SK-N-DZ (cell line): ENCODE data around the gene HGFAC.

Experiments used
- DNase-seq: peaks from one replicate; pipeline ENCODE4 v3.0.0-alpha.2; 2015; ENCODE audit warnings: low spot score

The HGFAC gene

GRCh38 chr4:3473181-3473950 is 31.6 kb downstream of the HGFAC start:
- DNase-seq = no peak

- no peak for DNase-seq
Observed at GRCh38 chr4:3473996-3474765, 32.4 kb downstream of the HGFAC start.

DNA sequence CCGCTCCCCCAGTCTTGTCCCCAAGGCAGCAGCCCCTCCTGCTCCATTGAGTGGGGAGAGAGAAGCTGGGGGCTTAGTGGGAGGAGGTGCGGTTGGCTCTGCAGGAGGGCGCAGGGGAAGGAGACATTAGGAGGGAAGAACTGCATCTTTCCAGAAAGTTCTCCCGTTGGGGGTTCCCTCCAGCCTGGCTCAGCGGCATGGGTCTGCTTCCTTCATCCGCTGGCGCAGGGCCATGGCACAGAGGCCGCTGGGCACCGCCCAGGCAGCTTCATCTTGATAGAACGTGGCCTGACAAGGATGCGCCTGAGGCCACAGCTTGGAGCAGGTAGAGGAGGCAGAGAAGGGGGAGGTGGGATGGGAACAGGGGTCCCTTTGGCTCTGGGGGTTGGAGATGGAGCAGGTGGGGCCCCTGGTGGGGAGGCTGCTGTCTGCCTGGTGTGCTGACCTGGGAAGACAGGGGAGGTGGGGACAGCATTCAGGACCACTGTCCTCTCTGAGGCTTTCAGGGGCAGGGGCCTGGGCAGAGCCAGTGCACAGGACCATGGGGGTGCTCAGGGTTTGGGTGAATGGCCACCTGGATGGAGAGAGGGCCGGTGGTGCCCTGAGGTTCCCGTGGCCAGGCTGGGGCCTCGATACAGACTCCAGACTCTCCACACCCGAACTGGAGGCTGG is 33.4 kb downstream of the HGFAC start:
- DNase-seq = no peak

DNA sequence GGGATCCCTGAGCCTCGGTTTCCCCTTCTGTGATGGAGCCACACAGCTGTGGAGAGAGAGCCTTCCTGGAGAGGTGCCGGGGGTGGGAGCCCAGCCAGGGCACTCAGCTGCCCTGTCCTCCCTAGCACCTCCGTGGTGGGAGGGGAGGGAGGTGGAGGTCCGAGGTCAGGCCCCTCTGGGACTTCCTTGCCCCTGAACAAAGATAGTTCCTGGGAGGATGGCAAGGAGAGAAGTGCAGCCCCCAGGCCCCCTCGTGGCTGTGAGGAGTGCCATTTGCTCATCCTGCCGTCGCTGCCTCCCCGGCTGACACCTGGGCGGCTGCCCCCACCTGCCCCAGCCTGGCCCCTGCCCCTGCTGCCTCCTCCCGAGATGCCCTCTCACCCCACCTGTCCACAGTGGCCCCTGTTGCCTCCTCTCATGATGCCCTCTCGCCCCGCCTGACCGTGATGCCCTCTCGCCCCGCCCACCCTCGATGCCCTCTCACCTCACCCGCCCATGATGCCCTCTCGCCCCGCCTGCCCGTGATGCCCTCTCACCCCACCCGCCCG is 34.0 kb downstream of the HGFAC start:
- DNase-seq = no peak

GRCh38 chr4:3476341-3476747 is 34.6 kb downstream of the HGFAC start:
- DNase-seq = no peak

- no peak for DNase-seq
Observed at GRCh38 chr4:3476936-3477749, 35.4 kb downstream of the HGFAC start.

DNA sequence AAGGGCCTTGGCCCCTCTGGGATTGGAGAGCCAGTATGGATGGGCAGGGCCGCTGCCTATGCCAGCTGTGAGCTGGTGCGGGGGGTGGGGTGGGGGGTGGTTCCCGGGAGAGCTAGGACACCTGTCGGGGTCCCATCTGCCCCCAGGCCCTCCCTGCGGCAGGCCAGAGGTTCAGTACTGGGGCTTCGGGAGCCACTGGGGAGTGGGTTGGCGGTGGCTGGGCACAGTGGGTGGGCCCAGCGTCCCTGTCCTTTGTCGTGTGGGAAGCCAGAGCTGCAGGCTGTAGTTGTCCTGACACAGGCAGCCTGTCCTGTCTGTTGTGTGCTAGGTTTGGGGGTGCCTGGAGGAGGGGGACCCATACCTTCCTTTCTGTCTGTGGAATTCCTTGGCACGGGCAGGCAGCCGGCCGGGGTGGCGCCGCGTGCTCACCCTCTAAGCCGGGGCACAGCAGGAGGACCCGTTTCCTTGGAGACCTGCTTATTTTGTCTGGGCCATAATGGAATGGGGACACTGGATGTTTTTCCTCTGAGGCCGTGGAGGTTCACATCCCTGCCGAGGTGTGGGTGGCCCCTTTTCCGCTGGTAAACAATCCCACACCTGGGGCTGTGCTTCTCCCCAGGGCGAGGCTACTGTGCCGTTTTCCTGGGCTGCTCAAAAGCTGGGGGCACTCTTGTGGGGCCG is 36.1 kb downstream of the HGFAC start:
- no peak for DNase-seq

DNA sequence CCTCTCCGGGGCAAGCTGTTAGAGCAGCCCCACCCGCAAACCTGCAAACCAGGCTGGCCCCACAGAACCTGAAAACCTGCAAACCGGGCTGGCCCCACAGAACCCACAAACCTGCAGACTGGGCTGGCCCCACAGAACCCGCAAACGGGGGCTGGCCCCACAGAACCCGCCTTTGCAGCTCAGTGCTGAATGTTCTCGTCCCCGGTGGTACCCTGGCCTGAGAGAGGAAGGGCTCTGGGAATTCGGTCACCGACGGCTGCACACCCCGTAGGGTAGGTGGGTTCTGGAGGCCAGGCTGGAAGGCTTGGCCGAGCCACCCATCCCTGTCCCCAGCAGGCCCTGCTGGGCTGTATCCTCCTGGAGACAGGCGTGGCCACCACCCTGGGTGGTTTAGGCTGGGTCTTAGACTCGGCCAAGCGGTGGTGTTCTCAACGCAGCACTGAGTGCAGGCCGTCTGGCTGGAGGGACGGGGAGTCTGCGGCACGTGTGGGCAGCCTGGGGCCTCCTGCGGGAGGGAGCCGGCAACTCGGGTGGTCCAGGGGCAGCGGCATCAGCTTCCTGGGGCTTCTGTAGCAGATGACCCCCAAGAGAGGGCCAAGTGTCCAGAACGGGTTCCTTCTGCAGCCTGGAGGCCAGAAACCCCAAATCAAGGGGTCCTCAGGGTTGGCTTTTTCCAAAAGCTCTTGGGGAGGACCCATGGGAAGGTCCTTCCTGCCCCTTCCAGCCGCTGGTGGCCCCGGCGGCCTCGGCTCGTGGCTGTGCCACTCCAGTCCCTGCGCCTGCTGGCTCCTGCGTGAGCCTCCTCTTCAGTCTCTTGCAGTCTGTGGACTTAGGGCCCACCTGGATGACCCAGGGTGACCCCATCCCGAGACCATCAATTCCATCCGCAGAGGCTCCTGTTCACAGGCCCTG is 36.9 kb downstream of the HGFAC start:
- DNase-seq = no peak

DNA sequence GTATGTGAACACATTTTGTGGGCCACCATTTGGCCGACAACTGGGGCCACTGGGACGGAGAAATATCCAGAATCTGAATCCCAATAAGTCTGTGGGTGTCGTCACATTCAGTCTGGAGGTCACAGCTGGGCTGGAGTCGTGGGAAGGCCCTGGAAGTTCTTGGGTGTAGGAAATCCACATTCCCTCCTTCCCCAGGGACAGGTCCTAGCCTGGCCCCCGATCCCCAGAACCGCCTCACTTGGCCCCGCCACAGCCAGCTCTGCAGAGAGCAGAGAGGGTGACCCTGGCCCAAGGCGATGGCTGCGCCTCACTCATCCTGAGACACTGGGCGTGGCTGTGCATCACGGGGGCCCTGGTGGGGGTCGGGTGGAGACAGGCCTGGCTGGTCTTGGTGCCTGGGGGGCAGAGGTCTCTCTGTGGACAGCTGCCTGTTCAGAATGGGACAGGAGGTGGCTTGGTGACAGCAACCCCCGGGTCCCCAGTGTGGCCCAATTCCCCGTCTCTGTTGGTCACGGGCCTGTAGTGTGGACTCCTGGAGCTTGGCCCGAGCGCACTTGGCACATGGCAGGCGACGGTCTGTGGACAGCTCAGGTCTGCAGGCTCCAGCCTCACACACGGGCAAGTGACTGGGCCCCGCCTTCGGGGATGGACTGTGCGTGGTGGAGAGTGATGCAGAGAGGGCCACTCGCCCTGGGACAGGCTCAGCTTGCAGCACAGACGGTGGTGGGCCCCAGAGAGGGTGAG is 37.8 kb downstream of the HGFAC start:
- no peak for DNase-seq

DNA sequence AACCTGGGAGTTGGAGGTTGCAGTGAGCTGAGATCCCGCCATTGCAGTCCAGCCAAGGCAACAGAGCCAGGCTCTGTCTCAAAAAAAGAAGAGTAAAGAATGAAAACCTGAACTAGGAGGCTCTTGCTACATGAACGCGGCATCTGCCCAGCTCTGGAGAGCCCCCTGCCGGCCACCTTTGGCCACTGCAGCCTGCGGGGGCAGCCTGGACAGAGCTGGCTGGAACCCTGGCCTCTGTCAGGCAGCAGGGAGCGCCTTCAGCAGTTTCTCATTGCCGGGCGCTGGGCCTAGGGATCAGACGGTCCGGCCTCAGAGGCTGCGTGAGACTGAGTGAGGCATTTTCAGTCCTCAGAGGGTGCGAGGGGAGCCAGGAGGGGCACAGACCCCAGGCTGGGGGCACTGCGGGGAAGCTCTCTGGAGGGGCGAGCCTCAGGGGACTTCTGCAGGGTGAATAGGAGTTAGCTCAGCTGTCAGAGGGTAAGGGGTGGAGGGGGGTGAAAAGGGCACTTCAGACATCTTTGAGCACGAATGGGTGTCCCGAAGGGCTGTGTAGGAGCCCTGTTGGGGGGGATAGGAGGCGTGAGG is 38.9 kb downstream of the HGFAC start:
- DNase-seq = peak; percentile 70

DNA sequence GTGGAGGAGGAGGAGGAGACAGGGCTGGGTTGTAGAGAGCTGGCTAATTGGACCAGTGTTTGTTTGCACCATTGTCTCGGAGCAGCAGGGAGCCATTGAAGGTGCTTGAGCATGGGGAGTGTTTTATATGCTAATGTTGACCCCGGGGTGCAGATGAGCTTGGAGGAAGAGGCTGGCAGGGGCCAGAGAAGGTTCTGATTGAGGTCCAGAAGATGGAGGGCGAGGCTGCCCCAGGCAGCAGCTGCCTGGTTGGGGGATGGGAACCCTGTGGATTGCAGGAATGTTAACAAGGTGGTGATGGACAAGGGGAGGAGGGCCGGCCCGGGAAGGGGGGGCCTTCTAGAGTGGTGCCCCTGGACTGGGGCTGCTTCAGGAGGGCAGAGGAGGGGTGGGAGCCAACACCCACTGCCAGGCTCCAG is 39.4 kb downstream of the HGFAC start:
- DNase-seq = no peak

DNA sequence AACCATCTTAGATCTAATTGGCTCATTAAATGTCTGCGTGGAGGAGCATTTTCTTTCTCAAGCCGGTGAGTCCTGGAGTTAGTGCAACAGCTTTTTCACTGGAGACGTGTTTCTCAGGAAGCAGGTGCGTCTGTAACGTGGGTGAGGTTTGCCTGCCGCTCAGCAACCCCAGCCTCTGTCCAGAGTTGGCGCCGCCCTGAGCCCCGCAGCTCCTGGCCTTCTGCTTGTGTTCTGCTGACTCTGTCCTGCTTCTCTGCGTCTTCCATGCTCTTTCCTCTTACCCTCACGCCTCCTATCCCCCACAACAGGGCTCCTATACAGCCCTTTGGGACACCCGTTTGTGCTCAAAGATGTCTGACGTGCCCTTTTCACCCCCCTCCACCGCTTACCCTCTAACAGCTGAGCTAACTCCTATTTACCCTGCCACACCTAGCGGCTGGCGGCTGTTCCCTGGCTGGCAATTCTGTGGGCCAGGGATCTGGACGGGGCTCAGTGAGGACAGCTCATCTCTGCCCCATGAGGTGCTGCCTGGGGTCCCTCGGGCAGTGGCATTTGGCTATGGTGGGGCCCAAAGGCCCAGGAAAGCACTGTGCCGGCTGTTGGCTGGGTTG is 40.1 kb downstream of the HGFAC start:
- no peak for DNase-seq

DNA sequence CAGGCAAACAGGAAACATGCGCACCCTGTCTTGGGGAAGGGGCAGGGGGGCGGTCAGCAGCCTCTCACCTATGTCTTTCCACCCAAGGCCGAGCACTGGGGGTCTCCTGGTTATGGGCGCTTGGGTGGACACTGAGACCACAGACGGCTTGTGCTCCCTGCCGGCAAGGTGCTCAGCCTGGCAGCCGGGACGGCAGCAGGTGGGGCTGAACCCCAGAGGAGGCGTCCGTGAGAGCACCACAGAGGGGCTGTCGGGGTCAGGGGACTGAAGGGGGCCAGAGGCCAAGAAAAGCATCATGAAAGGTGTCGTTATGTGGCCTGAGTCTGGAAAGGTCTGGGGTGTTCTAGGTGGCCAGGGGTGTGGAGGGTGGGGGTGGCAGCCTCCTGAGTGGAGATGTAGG is 40.9 kb downstream of the HGFAC start:
- DNase-seq = no peak

- DNase-seq = no peak
Observed at GRCh38 chr4:3483471-3483921, 41.7 kb downstream of the HGFAC start.

DNA sequence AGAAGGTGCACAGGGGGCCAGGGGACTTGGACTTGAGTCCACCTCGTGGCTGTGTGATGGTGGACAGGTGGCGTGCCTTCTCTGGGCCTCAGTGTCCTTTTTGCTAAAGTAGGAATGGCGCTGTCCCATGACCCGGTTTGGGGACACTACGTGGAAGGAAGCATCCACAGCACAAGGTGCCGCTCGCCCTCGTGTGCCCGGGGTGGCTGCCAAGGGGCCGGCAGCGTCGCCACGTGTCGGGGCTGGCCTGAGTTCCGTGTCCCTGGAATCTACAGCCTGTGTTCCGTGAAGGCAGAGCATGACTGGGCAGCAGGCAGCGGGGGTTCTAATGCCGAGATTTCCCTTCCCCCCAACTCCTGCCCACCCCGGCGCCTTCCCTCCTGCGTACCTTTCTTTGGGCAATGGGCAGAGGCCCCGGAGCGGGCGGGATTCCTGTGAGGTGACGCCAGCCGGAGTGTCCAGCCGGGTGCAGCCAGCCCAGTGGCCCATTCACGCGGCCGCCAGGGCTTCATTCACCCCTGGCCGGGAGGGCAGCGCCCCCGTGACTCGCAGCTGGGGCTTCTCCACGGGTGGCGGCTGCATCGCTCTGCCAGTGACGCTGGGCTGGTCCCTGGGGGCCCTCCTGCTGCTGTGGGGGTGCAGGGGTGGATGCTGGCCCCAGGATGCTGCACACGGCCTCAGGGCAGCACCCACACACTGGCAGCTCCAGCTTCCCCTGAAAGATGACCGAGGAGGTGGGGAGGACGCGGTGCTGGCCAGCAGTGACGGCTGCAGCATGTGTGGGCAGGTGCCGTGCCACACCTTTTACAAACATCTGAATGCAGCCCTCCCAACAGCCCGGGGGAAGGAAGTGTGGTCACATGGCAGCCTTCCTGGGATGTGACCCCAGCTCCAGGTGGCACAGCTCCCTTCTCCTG is 42.5 kb downstream of the HGFAC start:
- no peak for DNase-seq

DNA sequence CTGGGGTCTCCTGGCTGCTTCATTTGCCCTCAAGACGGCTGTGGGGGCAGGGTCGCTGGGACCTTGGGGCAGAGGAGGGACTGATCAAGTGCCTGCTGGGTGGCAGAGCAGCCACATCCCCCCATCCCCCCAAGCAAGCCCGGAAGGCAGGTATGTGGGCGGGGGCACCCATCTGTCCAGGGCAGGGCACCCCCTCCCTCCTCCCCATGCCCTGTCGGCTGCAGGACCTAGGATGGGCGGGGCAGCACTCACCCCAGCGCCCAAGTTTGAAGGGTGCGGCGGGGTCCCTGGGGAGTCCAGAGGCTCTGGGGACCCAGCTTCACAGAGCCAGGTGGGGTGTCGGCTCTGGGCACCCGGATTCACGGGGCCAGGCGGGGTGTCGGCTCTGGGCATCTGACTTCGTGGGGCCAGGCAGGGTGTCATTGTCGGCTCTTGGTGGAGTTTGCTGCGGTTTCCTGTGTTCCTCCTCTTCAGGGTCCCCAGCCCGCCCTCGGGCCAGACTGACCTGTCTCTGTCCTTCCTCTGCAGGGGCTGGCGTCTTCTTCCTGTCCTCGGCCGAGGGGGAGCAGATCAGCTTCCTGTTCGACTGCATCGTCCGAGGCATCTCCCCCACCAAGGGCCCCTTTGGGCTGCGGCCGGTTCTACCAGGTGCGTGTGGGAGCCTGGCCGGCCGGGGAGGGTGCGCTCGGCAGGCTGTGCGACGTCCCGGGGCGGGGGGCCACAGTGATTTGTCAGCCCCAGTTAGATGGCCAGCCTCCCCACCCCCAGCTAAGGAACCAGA is 43.4 kb downstream of the HGFAC start:
- no peak for DNase-seq
